Measurements from ENCODE around the gene MAP3K7. TPM values are rescaled to one million over a fixed set of nuclear protein-coding genes. Genes with fewer than 3 reads are reported as not detected.

Gene MAP3K7
- total and polyA plus RNA-seq, 11 donors = 9.6 to 26.1 (median 18.0) TPM

GRCh38 chr6:90492369-90492768 is 94.5 kb downstream of the MAP3K7 start:
- H3K27ac ChIP-seq = no peak overlapping the region
- DNase-seq (no peak), ATAC-seq (no peak)
- no peak overlapping the region for H3K4me3 ChIP-seq
- no peaks in the 10 kb centered on the region for H3K36me3 ChIP-seq
- H3K9me3 ChIP-seq = no peaks in the 10 kb centered on the region
- 77 to 97% (median 85%) methylated on average over 1 of the region's 1 CpG for WGBS, 4 donors
- no peaks in the 10 kb centered on the region for H3K27me3 ChIP-seq
- intact Hi-C loops (cut with DNase I) = no loop called here
- peaks cover 0 to 8% (median 0%) of the 10 kb centered on the region in 12 donors for H3K4me1 ChIP-seq
- no peak for TF ChIP-seq POLR2A (IDR thresholded peaks at IDR 0.05)
- TF ChIP-seq, protein P1, sequence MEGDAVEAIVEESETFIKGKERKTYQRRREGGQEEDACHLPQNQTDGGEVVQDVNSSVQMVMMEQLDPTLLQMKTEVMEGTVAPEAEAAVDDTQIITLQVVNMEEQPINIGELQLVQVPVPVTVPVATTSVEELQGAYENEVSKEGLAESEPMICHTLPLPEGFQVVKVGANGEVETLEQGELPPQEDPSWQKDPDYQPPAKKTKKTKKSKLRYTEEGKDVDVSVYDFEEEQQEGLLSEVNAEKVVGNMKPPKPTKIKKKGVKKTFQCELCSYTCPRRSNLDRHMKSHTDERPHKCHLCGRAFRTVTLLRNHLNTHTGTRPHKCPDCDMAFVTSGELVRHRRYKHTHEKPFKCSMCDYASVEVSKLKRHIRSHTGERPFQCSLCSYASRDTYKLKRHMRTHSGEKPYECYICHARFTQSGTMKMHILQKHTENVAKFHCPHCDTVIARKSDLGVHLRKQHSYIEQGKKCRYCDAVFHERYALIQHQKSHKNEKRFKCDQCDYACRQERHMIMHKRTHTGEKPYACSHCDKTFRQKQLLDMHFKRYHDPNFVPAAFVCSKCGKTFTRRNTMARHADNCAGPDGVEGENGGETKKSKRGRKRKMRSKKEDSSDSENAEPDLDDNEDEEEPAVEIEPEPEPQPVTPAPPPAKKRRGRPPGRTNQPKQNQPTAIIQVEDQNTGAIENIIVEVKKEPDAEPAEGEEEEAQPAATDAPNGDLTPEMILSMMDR (IDR thresholded peaks at IDR 0.05) = no peak

DNA sequence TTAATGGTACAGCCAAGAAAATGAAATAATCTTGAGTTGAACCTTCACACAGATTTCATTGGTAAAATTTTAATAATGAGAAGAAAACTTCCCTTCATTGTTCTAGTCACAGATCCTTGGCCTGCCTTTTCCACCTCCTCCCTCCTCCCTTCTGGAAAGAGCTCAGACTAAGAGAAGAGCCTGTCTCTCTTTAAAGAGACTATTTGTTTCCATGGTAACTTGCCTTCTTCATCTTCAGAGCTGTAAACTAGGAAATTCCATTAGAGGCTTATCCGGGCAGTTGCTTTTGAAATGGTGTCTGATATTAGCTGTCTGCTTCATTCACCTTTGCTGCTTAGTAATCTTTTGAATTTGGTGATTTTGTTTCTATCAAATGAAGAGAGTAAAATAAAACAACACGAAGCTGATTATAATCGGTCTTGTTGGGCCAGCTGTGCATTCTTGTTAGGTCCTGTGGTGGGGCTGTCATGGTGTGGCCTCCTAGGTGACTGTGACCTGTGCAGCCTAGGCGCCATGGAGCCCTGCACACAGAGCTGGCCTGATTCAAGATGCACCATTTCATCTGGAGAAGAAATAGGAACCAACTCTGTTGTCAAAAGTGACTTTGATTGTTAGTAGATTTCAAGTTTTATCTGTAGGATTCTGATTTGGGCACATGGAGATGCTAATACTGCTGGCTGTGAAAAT is 96.7 kb downstream of the MAP3K7 start:
- ATAC-seq = no peak
- WGBS, 4 donors = 61 to 68% (median 65%) methylated on average over 4 of the region's 4 CpGs
- Histone ChIP-seq H3K4me1 (peaks cover 0 to 8% (median 0%) of the 10 kb centered on the region in 12 donors), H3K27ac (no peak overlapping the region), H3K4me3 (no peak overlapping the region), H3K9me3 (no peaks in the 10 kb centered on the region), H3K27me3 (no peaks in the 10 kb centered on the region), H3K36me3 (no peaks in the 10 kb centered on the region)
- no peak for DNase-seq
- intact Hi-C loops (cut with DNase I) = no loop called here
- TF ChIP-seq, protein P1 (IDR thresholded peaks at IDR 0.05) = no peak
- TF ChIP-seq POLR2A (IDR thresholded peaks at IDR 0.05) = no peak

DNA sequence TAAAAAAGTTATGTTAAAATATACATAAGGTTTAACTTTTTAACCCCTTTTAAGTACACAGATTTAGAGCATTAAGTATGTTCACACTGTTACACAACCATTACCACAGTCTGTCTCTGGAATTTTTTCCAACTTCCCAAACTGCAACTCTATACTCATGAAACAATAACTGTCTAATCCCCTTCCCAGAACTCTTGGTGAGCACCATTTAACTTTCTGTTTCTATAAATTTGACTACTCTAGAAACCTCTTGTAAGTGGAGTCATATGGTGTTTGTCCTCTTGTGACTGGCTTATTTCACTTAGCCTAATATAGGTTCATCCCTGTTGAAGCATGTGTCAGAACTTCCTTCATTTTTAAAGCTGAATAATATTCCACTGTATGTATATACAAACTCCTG is 98.1 kb downstream of the MAP3K7 start:
- intact Hi-C loops (cut with DNase I) = no loop called here
- DNase-seq = no peak
- no peaks in the 10 kb centered on the region for H3K27me3 ChIP-seq
- ATAC-seq = no peak
- TF ChIP-seq, protein P1 (IDR thresholded peaks at IDR 0.05) = no peak
- TF ChIP-seq POLR2A (IDR thresholded peaks at IDR 0.05) = no peak
- peaks cover 0 to 8% (median 0%) of the 10 kb centered on the region in 12 donors for H3K4me1 ChIP-seq
- no peaks in the 10 kb centered on the region for H3K36me3 ChIP-seq
- H3K4me3 ChIP-seq = no peak overlapping the region
- no peak overlapping the region for H3K27ac ChIP-seq
- H3K9me3 ChIP-seq = no peaks in the 10 kb centered on the region

GRCh38 chr6:90485635-90486277 is 101.1 kb downstream of the MAP3K7 start:
- Histone ChIP-seq H3K36me3 (no peaks in the 10 kb centered on the region), H3K4me1 (no peaks in the 10 kb centered on the region), H3K27me3 (no peaks in the 10 kb centered on the region), H3K4me3 (no peak overlapping the region), H3K27ac (no peak overlapping the region), H3K9me3 (no peaks in the 10 kb centered on the region)
- ATAC-seq (no peak), DNase-seq (no peak)
- TF ChIP-seq, protein P1 (IDR thresholded peaks at IDR 0.05) = no peak
- no peak for TF ChIP-seq POLR2A (IDR thresholded peaks at IDR 0.05)
- intact Hi-C loops (cut with DNase I) = no loop called here
- WGBS, 4 donors = 87 to 94% (median 90%) methylated on average over 4 of the region's 4 CpGs
